ENCODE measurements around the gene CTNNA3. TPM values are rescaled to one million over a fixed set of nuclear protein-coding genes. Genes with fewer than 3 reads are reported as not detected.

The CTNNA3 gene
- total RNA-seq, 2 donors from 2014 or later, result 0.37 to 1.1 TPM

DNA sequence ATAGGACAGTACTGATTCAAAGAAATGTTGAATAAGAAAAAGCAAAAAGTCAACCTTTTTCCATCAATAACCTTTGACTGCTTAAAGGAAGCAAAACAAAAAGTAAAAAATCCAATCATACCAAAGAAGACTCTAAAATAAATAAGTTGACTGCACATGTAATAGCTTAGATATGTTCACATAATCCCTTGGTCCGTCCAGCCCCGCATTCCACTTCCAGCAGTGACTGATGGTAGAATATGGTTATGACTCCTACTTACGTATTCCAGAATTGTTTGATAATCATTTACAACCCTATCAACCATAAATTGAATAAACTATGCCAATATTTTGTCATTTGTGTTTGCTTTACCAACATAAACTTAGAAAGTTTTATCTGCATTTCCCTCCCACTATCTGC, 77.9 kb downstream of the CTNNA3 start:
- intact Hi-C loops (cut with DNase I), result no loop called here
- Histone ChIP-seq H3K4me3 (no peak overlapping the region), H3K27ac (no peak overlapping the region), H3K4me1 (no peaks in the 10 kb centered on the region), H3K9ac (ENCODE audit: low read depth in 2 of 2, low read length in 2 of 2) (no peak overlapping the region), H3K9me3 (no peaks in the 10 kb centered on the region), H3K27me3 (no peaks in the 10 kb centered on the region), H3K36me3 (no peaks in the 10 kb centered on the region)
- TF ChIP-seq, protein P1, sequence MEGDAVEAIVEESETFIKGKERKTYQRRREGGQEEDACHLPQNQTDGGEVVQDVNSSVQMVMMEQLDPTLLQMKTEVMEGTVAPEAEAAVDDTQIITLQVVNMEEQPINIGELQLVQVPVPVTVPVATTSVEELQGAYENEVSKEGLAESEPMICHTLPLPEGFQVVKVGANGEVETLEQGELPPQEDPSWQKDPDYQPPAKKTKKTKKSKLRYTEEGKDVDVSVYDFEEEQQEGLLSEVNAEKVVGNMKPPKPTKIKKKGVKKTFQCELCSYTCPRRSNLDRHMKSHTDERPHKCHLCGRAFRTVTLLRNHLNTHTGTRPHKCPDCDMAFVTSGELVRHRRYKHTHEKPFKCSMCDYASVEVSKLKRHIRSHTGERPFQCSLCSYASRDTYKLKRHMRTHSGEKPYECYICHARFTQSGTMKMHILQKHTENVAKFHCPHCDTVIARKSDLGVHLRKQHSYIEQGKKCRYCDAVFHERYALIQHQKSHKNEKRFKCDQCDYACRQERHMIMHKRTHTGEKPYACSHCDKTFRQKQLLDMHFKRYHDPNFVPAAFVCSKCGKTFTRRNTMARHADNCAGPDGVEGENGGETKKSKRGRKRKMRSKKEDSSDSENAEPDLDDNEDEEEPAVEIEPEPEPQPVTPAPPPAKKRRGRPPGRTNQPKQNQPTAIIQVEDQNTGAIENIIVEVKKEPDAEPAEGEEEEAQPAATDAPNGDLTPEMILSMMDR (IDR thresholded peaks at IDR 0.05), result no peak
- no peak for DNase-seq

DNA sequence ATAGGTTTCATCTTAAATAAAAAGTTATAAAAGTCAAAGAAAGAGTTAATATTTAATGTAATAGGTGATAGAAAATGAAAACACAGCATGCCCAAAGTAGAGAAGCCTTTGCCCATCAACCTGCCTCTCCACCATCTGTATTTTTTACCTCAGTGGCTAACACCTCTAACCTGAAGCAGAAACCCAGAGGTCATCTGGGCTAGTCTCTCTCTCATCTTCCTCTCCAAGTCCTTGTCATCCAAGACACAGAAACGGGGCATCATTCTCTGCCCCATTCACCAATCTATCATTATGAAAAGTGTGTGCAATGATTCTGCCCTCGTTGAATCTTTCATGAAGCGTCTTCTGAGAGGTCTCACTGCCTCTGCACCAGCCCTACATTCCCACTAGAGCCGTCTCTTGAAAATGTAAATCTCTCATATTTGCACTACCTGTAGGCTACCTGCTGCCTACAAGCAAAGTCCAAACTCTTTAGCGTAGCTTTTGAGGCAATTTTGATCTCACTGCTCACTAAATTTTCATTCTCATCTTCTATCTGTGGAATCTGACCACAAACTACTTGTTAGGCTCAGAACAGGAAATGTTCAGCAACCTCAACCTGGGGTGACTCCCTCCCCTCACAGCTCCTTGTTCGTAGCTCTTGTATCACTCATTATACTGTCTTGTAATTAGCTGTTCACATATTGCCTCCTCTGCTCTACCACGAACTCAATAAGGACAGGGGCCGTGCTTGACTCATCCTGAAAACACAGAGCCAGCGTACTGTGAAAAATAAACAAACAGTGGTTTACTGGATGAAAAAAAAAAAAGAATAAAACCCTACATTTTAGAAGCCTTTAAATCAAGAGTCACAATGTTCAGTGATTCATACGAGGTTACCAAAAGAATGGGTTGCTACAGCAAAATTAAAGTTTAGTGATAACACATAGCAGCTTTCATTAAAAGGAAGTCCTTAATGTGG, 83.1 kb downstream of the CTNNA3 start:
- H3K27me3 ChIP-seq, result no peaks in the 10 kb centered on the region
- intact Hi-C loops (cut with DNase I), result no loop called here
- H3K9me3 ChIP-seq, result no peaks in the 10 kb centered on the region
- no peak overlapping the region for H3K4me3 ChIP-seq
- H3K27ac ChIP-seq, result no peak overlapping the region
- TF ChIP-seq, protein P1 (IDR thresholded peaks at IDR 0.05), result no peak
- H3K9ac ChIP-seq (ENCODE audit: low read depth in 2 of 2, low read length in 2 of 2), result no peak overlapping the region
- no peaks in the 10 kb centered on the region for H3K36me3 ChIP-seq
- no peak for DNase-seq
- H3K4me1 ChIP-seq, result no peaks in the 10 kb centered on the region

DNA sequence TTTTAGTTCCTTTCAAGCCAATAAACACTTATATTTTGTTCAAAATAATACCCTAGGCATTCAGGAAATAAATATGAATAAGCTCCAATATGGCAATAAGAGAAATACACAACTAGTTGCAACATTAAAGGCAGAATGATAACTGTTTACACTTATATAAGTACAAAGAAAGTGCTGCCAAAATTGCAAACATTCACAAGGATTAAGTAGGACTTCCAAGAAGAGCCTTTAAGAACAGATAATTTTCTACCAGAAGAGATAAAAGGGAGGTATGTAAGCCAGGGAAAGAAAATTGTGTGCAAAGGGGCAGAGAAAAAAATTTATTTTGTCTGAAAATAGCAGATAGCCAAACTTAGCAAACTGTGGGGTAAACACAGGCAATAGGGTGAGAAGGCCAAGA, 83.8 kb downstream of the CTNNA3 start:
- Histone ChIP-seq H3K4me1 (no peaks in the 10 kb centered on the region), H3K9ac (ENCODE audit: low read depth in 2 of 2, low read length in 2 of 2) (no peak overlapping the region), H3K36me3 (no peaks in the 10 kb centered on the region), H3K9me3 (no peaks in the 10 kb centered on the region), H3K27me3 (no peaks in the 10 kb centered on the region), H3K4me3 (no peak overlapping the region), H3K27ac (no peak overlapping the region)
- TF ChIP-seq, protein P1 (IDR thresholded peaks at IDR 0.05), result no peak
- no peak for DNase-seq
- intact Hi-C loops (cut with DNase I), result no loop called here

DNA sequence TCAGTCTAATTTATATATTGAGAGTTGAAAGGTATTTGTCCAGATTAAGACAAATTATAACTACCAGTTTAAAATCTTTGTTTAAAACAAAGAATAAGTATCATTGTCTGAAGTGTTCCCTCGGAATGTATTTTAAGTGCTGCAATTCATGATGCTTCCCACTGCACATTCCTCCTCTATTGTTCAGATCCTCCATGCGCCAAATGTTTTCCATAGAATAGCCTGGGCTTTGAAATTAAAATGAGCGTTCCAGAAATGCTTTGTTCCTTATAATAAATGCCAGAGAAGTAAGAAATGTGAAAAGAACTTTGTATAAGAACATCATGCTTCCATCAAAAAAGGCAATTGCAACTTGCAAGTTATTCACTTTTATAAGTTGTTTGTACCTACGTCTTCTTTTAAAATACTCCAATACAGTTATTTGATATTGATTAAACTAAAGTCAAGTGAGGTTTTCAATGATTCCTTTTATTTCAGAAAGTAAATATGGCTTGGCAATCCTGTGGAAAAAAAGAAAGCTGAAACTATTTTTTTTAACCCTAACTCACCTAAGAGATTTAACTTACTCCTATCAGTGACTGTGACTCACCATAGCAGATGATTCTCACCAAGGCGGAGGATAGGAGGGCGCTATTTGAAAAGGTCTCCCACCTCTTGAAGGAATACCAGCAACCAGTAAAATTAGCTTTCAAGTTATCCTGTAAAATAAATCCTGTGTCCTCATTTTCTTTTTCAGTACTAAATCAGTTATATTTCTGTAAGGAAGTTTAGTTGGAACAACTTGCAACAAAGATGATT, 85.8 kb downstream of the CTNNA3 start:
- no peaks in the 10 kb centered on the region for H3K4me1 ChIP-seq
- H3K9me3 ChIP-seq, result no peaks in the 10 kb centered on the region
- no peak overlapping the region for H3K4me3 ChIP-seq
- no peak for DNase-seq
- H3K9ac ChIP-seq (ENCODE audit: low read depth in 2 of 2, low read length in 2 of 2), result no peak overlapping the region
- H3K27me3 ChIP-seq, result no peaks in the 10 kb centered on the region
- no peak overlapping the region for H3K27ac ChIP-seq
- intact Hi-C loops (cut with DNase I), result no loop called here
- TF ChIP-seq, protein P1 (IDR thresholded peaks at IDR 0.05), result no peak
- no peaks in the 10 kb centered on the region for H3K36me3 ChIP-seq

DNA sequence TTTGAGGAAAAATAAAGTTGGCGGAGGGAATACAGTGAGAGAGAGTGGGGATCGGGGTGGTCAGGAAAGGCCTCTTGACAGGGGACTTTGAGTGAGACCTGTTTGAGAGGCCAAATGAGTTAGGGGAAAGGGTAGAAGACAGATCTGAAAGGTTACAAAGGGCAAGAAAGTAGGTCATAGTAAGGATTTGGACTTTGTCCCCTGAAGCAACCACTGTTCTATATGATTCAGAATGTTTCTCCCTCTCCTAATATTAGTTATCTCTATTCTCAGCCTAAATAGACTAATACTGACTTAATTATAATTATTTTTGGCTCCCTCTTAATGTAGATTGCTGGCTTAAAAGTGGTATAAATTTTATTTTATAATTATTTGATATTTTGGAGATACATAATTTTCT, 88.0 kb downstream of the CTNNA3 start:
- H3K27ac ChIP-seq, result no peak overlapping the region
- no peaks in the 10 kb centered on the region for H3K9me3 ChIP-seq
- H3K4me3 ChIP-seq, result no peak overlapping the region
- no peak for DNase-seq
- TF ChIP-seq, protein P1 (IDR thresholded peaks at IDR 0.05), result no peak
- no peaks in the 10 kb centered on the region for H3K4me1 ChIP-seq
- no peaks in the 10 kb centered on the region for H3K27me3 ChIP-seq
- no peaks in the 10 kb centered on the region for H3K36me3 ChIP-seq
- intact Hi-C loops (cut with DNase I), result no loop called here
- H3K9ac ChIP-seq (ENCODE audit: low read depth in 2 of 2, low read length in 2 of 2), result no peak overlapping the region

Data from colonic mucosa (tissue), 4 donors.